ENCODE measurements around the gene CHD2. TPM values are rescaled to one million over a fixed set of nuclear protein-coding genes. Genes with fewer than 3 reads are reported as not detected.
A peak's percentile ranks its signal among the peaks of the same experiment; 100 is the strongest.

Gene CHD2
- polyA plus RNA-seq, 1 experiment, result 62.6 TPM

DNA sequence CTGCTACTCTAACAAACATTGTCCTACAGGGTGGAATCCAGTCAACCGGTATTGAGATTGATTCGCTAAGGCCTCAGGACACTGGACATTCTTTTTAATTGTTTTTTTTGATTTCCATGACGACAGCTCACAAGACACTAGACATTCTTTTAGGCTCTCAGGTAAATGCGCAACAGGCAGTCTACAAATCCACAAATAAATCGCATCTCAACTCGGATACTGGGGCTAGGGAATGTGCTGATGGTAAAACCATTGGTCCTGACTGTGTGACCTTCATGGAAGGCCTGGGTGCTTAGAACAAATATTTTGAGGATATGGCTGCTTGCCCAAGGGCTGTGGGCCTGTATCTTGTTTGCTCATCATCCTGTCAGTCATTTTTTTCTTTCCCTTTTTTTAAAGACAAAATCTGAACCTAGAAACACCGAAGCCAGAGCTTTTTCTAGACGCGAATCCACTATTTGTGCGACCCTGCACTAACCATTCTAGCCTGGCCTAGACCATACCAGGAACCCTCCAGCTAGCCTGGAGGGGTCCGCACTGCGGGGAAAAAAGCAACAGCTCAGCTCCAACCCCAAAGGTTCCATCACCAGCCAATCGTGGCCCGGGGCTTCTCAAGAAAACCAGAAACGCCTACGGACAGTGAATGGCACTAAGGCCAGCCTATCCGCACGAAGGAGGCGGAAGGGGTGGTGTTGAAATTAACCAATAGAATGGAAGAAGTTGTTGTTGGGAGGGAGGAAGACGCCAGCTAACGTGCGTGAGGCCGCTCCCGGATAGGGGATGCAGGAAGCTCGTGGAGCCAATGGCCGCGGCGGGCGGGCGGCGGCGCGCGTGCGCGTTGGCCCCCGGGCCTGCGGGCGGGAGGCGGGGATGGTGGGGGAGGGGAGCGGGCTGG, 18.1 kb upstream of the CHD2 start:
- peak overlapping the region; percentile 71 for H3K27ac ChIP-seq (ENCODE audit: low read depth, low read length)
- peak; percentile 100 for DNase-seq (ENCODE audit: low read depth, low spot score)
- peak overlapping the region; percentile 55 for H3K4me3 ChIP-seq (ENCODE audit: low read depth, low read length)
- H3K9me3 ChIP-seq (ENCODE audit: control insufficient read depth, insufficient read depth, low read length), result no peaks in the 10 kb centered on the region
- H3K27me3 ChIP-seq (ENCODE audit: control insufficient read depth, insufficient read depth, low read length), result no peaks in the 10 kb centered on the region
- ChIA-PET CTCF (interaction anchor here (0.6 to 1.9 kb wide), 7 partner anchors 9 to 85 kb away, joined by 3 to 10 read pairs (median 4); partner anchors contain the start of gene CHD2), POLR2A (interaction anchor here (0.6 to 3.7 kb wide), 34 partner anchors 9 to 265 kb away, joined by 3 to 121 read pairs (median 5); partner anchors contain the start of gene CHD2)
- TF ChIP-seq CTCF (IDR thresholded peaks at IDR 0.05; ENCODE audit: low read depth, low read length), result no peak

DNA sequence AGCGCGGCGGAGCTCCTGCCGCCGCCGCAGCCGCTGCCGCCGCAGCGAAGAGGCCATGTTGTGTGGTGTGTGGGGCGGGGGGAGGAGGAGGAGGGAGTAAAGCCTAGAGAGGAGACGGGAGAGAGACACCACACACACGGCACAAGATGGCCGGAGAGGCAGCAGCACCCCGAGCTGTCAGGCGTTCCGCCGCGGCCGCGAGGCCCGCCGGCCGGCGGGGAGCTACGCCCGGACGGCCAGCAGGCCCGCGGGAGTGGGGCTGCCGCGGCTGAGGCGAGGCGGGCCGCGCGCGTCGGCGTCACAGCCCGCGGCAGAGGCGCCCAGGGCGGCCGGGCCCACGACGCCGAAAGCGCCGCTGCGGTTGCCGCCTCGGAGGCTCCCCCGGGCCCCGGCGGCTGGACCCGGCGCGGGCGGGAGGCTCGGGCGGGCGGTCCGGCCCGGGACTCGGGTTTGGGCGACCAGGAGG, 17.4 kb upstream of the CHD2 start:
- Histone ChIP-seq H3K27me3 (ENCODE audit: control insufficient read depth, insufficient read depth, low read length) (no peaks in the 10 kb centered on the region), H3K4me3 (ENCODE audit: low read depth, low read length) (peak overlapping the region; percentile 81), H3K27ac (ENCODE audit: low read depth, low read length) (no peak overlapping the region), H3K9me3 (ENCODE audit: control insufficient read depth, insufficient read depth, low read length) (no peaks in the 10 kb centered on the region)
- no peak for TF ChIP-seq CTCF (IDR thresholded peaks at IDR 0.05; ENCODE audit: low read depth, low read length)
- ChIA-PET POLR2A (interaction anchor here (0.6 to 3.7 kb wide), 34 partner anchors 8 to 266 kb away, joined by 3 to 121 read pairs (median 5); partner anchors contain the start of gene CHD2), CTCF (interaction anchor here (0.6 to 1.9 kb wide), 7 partner anchors 10 to 86 kb away, joined by 3 to 10 read pairs (median 4); partner anchors contain the start of gene CHD2)
- DNase-seq (ENCODE audit: low read depth, low spot score), result no peak

GRCh38 chr15:92883163-92883875, 16.8 kb upstream of the CHD2 start:
- ChIA-PET POLR2A (interaction anchor here (0.8 to 3.7 kb wide), 25 partner anchors 10 to 266 kb away, joined by 3 to 121 read pairs (median 6); partner anchors contain the start of gene CHD2), CTCF (interaction anchor here (0.6 to 1.9 kb wide), 4 partner anchors 17 to 86 kb away, joined by 3 to 10 read pairs (median 5); partner anchors contain the start of gene CHD2)
- H3K27ac ChIP-seq (ENCODE audit: low read depth, low read length), result peak overlapping the region; percentile 62
- peak overlapping the region; percentile 81 for H3K4me3 ChIP-seq (ENCODE audit: low read depth, low read length)
- H3K27me3 ChIP-seq (ENCODE audit: control insufficient read depth, insufficient read depth, low read length), result no peaks in the 10 kb centered on the region
- no peaks in the 10 kb centered on the region for H3K9me3 ChIP-seq (ENCODE audit: control insufficient read depth, insufficient read depth, low read length)
- no peak for DNase-seq (ENCODE audit: low read depth, low spot score)
- TF ChIP-seq CTCF (IDR thresholded peaks at IDR 0.05; ENCODE audit: low read depth, low read length), result no peak

DNA sequence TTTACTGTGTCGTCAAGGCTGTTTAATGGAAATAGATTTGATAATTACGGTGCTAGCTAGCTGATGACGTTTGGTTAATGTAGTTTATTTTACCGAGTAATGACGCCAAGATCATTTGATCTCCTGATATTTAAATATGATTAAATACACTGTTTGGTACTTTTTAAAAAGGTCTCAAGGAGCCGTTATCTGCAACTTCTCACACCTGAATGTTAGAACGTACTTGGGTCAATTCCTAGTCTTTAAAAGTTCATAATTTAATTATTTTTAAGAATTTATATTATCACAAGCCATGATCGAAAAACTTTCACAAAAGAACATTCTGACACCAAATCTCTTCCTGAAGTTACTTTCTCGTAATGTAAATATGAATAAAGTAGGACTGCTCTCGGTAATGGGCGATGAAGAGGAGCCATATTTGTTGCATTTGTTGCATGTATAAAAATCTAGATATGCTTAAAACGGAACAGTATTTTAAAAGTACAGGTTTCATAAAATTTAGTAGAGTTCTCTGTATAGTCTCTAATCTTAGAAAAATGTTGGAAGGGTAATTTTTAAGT, 16.2 kb upstream of the CHD2 start:
- no peak for TF ChIP-seq CTCF (IDR thresholded peaks at IDR 0.05; ENCODE audit: low read depth, low read length)
- Histone ChIP-seq H3K27me3 (ENCODE audit: control insufficient read depth, insufficient read depth, low read length) (no peaks in the 10 kb centered on the region), H3K27ac (ENCODE audit: low read depth, low read length) (peak overlapping the region; percentile 62), H3K9me3 (ENCODE audit: control insufficient read depth, insufficient read depth, low read length) (no peaks in the 10 kb centered on the region), H3K4me3 (ENCODE audit: low read depth, low read length) (peak overlapping the region; percentile 81)
- ChIA-PET POLR2A (interaction anchor here (0.6 to 3.7 kb wide), 11 partner anchors 14 to 82 kb away, joined by 3 to 121 read pairs (median 10); partner anchors contain the start of gene CHD2), CTCF (interaction anchor here (1.9 kb wide), 1 partner anchor 76 kb away, joined by 6 read pairs; no protein-coding TSS in a partner anchor)
- no peak for DNase-seq (ENCODE audit: low read depth, low spot score)
